ENCODE measurements around the gene ZSWIM1. TPM values are rescaled to one million over a fixed set of nuclear protein-coding genes. Genes with fewer than 3 reads are reported as not detected.
"Not testable (repeated sequence)": the region's sequence is repeated elsewhere in the genome, so short reads cannot be mapped to it uniquely, and the experiment has no call there.

The ZSWIM1 gene
- total and polyA plus RNA-seq, 10 of the 15 experiments (the other 5 are each of a cell fraction or from before 2014, with no cell fraction given) = 2.4 to 16.0 (median 9.8) TPM

DNA sequence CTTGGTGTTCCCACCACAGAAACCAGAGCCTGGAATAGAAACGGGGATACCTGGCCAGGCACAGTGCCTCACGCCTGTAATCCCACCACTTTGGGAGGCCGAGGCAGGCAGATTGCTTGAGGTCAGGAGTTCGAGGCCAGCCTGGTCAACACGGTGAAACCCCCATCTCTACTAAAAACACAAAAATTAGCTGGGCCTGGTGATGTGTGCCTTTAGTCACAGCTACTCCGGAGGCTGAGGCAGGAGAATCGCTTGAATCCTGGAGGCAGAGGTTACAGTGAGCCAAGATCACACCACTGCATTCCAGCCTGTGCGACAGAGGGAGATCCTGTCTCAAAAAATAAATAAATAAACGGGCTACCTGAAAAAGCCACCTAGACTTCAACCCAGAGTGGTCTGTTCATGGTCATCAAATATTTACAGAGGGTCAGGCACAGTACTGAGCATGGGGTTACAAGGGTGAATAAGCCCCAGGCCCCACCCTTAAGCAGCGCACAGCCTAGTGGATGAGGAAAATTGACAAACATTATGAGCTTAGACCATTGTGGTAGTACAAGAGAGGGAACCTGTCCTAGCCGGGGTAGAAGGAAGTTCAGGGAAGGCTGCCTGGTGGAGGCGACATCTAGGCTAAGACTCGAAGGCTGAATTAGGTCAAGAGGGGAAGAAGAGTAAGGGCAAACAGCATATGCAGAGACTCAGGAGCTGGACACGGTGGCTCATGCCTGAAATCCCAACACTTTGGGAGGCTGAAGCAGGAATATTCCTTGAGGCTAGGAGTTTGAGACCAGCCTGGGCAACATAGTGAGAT is 46.2 kb downstream of the ZSWIM1 start:
- Histone ChIP-seq H3K9ac (ENCODE audit: control insufficient read depth, insufficient read depth, low read length) (no peak overlapping the region), H3K27ac (ENCODE audit: control insufficient read depth, insufficient read depth) (no peak overlapping the region), H4K20me1 (ENCODE audit: control insufficient read depth, insufficient read depth) (no peaks in the 10 kb centered on the region), H3K4me1 (ENCODE audit: control insufficient read depth, insufficient read depth, low read length) (no peaks in the 10 kb centered on the region), H3K4me3 (no peak overlapping the region), H2AFZ (ENCODE audit: control insufficient read depth, low read depth, low read length) (no peak overlapping the region), H3K4me2 (ENCODE audit: control insufficient read depth, insufficient read depth) (no peak overlapping the region), H3K27me3 (replicated peaks in 1 of 2; ENCODE audit: control insufficient read depth in 2 of 2, insufficient read depth in 2 of 2, low read length in 1 of 2) (no peaks in the 10 kb centered on the region), H3K36me3 (ENCODE audit: control insufficient read depth in 2 of 2, insufficient read depth in 2 of 2, low read length in 1 of 2) (no peaks in the 10 kb centered on the region), H3K79me2 (ENCODE audit: control insufficient read depth, insufficient read depth, low read length) (no peaks in the 10 kb centered on the region), H3K9me3 (replicated peaks; ENCODE audit: control insufficient read depth, insufficient read depth, low read length) (no peaks in the 10 kb centered on the region)
- ChIA-PET RAD21 (ENCODE audit: unreplicated experiment) (no interaction called here), CTCF (interaction anchor here (1.0 kb wide), 1 partner anchor 8 kb away, joined by 4 read pairs; no protein-coding TSS in a partner anchor), SMC1A (ENCODE audit: uncharacterized antibody, unreplicated experiment) (interaction anchor here (3.8 kb wide), 1 partner anchor 128 kb away, joined by 11 read pairs; no protein-coding TSS in a partner anchor), POLR2A (interaction anchor here (1.2 to 1.4 kb wide), 2 partner anchors 8 to 34 kb away, joined by 3 read pairs; no protein-coding TSS in a partner anchor)
- DNase-seq (ENCODE audit: low read depth, low spot score) (no peak), FAIRE-seq (no peak), ATAC-seq (no peak)
- TF ChIP-seq POLR2A (IDR thresholded peaks at IDR 0.05; ENCODE audit: low read depth, low read length) (no peak), NRF1 (conservative IDR thresholded peaks at IDR 0.05; ENCODE audit: low read depth, low read length) (no peak), CEBPZ (IDR thresholded peaks at IDR 0.05; ENCODE audit: low read depth, low read length) (no peak), GABPA (IDR thresholded peaks at IDR 0.05; ENCODE audit: low read depth) (no peak), JUNB (IDR thresholded peaks at IDR 0.05) (no peak)
- no TSS peak for BruUV-seq (replicated peaks)
- in situ Hi-C loops (cut with MboI) = no loop called here
- intact Hi-C loops (cut with micrococcal nuclease; ENCODE audit: unreplicated experiment) = no loop called here
- WGBS (ENCODE audit: insufficient coverage, insufficient replicate concordance, low lambda C conversion rate, missing lambda C conversion rate) = 60% methylated on average over 14 of the region's 14 CpGs

- H3K27ac ChIP-seq (ENCODE audit: control insufficient read depth, insufficient read depth); H3K36me3 ChIP-seq (ENCODE audit: control insufficient read depth in 2 of 2, insufficient read depth in 2 of 2, low read length in 1 of 2); BruUV-seq (replicated peaks); H3K4me1 ChIP-seq (ENCODE audit: control insufficient read depth, insufficient read depth, low read length); H3K4me2 ChIP-seq (ENCODE audit: control insufficient read depth, insufficient read depth); H3K4me3 ChIP-seq; H4K20me1 ChIP-seq (ENCODE audit: control insufficient read depth, insufficient read depth); DNase-seq (ENCODE audit: low read depth, low spot score); RAD21 ChIA-PET (ENCODE audit: unreplicated experiment); ATAC-seq; H3K9me3 ChIP-seq (replicated peaks; ENCODE audit: control insufficient read depth, insufficient read depth, low read length); FAIRE-seq; intact Hi-C loops (cut with micrococcal nuclease; ENCODE audit: unreplicated experiment); H2AFZ ChIP-seq (ENCODE audit: control insufficient read depth, low read depth, low read length); H3K9ac ChIP-seq (ENCODE audit: control insufficient read depth, insufficient read depth, low read length); H3K27me3 ChIP-seq (replicated peaks in 1 of 2; ENCODE audit: control insufficient read depth in 2 of 2, insufficient read depth in 2 of 2, low read length in 1 of 2); SMC1A ChIA-PET (ENCODE audit: uncharacterized antibody, unreplicated experiment); in situ Hi-C loops (cut with MboI): not testable (repeated sequence)
- WGBS (ENCODE audit: insufficient coverage, insufficient replicate concordance, low lambda C conversion rate, missing lambda C conversion rate) = 94% methylated on average over 14 of the region's 17 CpGs
- peaks cover 23% of the 10 kb centered on the region for H3K79me2 ChIP-seq (ENCODE audit: control insufficient read depth, insufficient read depth, low read length)
- POLR2A ChIA-PET = interaction anchor here (0.7 kb wide), 1 partner anchor 39 kb away, joined by 8 read pairs; no protein-coding TSS in a partner anchor
- CTCF ChIA-PET = interaction anchor here (1.2 to 2.2 kb wide), 3 partner anchors 32 to 55 kb away, joined by 4 to 5 read pairs (median 5); no protein-coding TSS in a partner anchor
These were observed 50.7 kb downstream of the ZSWIM1 start for GRCh38 chr20:45931680-45932079.

All from GM12878 (cell line).